ENCODE results near the gene TLCD2.
"Not testable (repeated sequence)": the region's sequence is repeated elsewhere in the genome, so short reads cannot be mapped to it uniquely, and the experiment has no call there.

The TLCD2 gene

GRCh38 chr17:1718362-1719165, 8.4 kb upstream of the TLCD2 start:
- no peak for DNase-seq (ENCODE audit: extremely low read depth in 1 of 2, low read depth in 1 of 2)

- DNase-seq (ENCODE audit: extremely low read depth in 1 of 2, low read depth in 1 of 2), result peak; percentile 54 to 56
Observed at GRCh38 chr17:1716912-1717695, 6.9 kb upstream of the TLCD2 start.

GRCh38 chr17:1716076-1716911, 6.1 kb upstream of the TLCD2 start:
- DNase-seq (ENCODE audit: extremely low read depth in 1 of 2, low read depth in 1 of 2), result peak; percentile 100

- no peak for DNase-seq (ENCODE audit: extremely low read depth in 1 of 2, low read depth in 1 of 2)
Observed at GRCh38 chr17:1715803-1716075, 5.6 kb upstream of the TLCD2 start.

- no peak for DNase-seq (ENCODE audit: extremely low read depth in 1 of 2, low read depth in 1 of 2)
Observed at GRCh38 chr17:1714980-1715802, 5.0 kb upstream of the TLCD2 start.

- DNase-seq (ENCODE audit: extremely low read depth in 1 of 2, low read depth in 1 of 2), result no peak
Observed at GRCh38 chr17:1714427-1714979, 4.3 kb upstream of the TLCD2 start.

- DNase-seq (ENCODE audit: extremely low read depth in 1 of 2, low read depth in 1 of 2), result no peak
Observed at GRCh38 chr17:1713878-1714426, 3.8 kb upstream of the TLCD2 start.

GRCh38 chr17:1713160-1713877, 3.1 kb upstream of the TLCD2 start:
- DNase-seq (ENCODE audit: extremely low read depth in 1 of 2, low read depth in 1 of 2), result no peak

GRCh38 chr17:1712271-1712670, 2.1 kb upstream of the TLCD2 start:
- no peak for DNase-seq (ENCODE audit: extremely low read depth in 1 of 2, low read depth in 1 of 2)

- no peak for DNase-seq (ENCODE audit: extremely low read depth in 1 of 2, low read depth in 1 of 2)
Observed at GRCh38 chr17:1711804-1712203, 1.6 kb upstream of the TLCD2 start.

GRCh38 chr17:1710807-1711553, 803 bp upstream of the TLCD2 start:
- no peak for DNase-seq (ENCODE audit: extremely low read depth in 1 of 2, low read depth in 1 of 2)

GRCh38 chr17:1709403-1709951, 700 bp downstream of the TLCD2 start:
- DNase-seq (ENCODE audit: extremely low read depth in 1 of 2, low read depth in 1 of 2), result no peak

GRCh38 chr17:1708791-1709346, 1.3 kb downstream of the TLCD2 start:
- DNase-seq (ENCODE audit: extremely low read depth in 1 of 2, low read depth in 1 of 2), result not testable (repeated sequence)

- no peak for DNase-seq (ENCODE audit: extremely low read depth in 1 of 2, low read depth in 1 of 2)
Observed at GRCh38 chr17:1707107-1707506, 3.1 kb downstream of the TLCD2 start.

GRCh38 chr17:1705004-1705403, 5.2 kb downstream of the TLCD2 start:
- DNase-seq (ENCODE audit: extremely low read depth in 1 of 2, low read depth in 1 of 2), result no peak

- no peak for DNase-seq (ENCODE audit: extremely low read depth in 1 of 2, low read depth in 1 of 2)
Observed at GRCh38 chr17:1703063-1703462, 7.1 kb downstream of the TLCD2 start.

- DNase-seq (ENCODE audit: extremely low read depth in 1 of 2, low read depth in 1 of 2), result not testable (repeated sequence)
Observed at GRCh38 chr17:1699891-1700290, 10.3 kb downstream of the TLCD2 start.

- DNase-seq (ENCODE audit: extremely low read depth in 1 of 2, low read depth in 1 of 2), result no peak
Observed at GRCh38 chr17:1697681-1698080, 12.5 kb downstream of the TLCD2 start.
